ENCODE results near the gene TBC1D22A.
"Not testable (repeated sequence)": the region's sequence is repeated elsewhere in the genome, so short reads cannot be mapped to it uniquely, and the experiment has no call there.

Gene TBC1D22A

GRCh38 chr22:47159592-47159991 lies 397.1 kb downstream of the TBC1D22A start:
- in situ Hi-C loops (cut with HindIII; ENCODE audit: low pct_unique_long_range_greater_than_20kb, low sequenced_read_pairs), result no loop called here
- no peak for DNase-seq (ENCODE audit: low read depth in 1 of 2, low spot score in 1 of 2)
- no peak for TF ChIP-seq JUND (IDR thresholded peaks at IDR 0.05; ENCODE audit: low read depth)

- in situ Hi-C loops (cut with HindIII; ENCODE audit: low pct_unique_long_range_greater_than_20kb, low sequenced_read_pairs), result no loop called here
- DNase-seq (ENCODE audit: low read depth in 1 of 2, low spot score in 1 of 2), result no peak
- no peak for TF ChIP-seq JUND (IDR thresholded peaks at IDR 0.05; ENCODE audit: low read depth)
Observed at GRCh38 chr22:47160141-47160541, 397.7 kb downstream of the TBC1D22A start.

DNA sequence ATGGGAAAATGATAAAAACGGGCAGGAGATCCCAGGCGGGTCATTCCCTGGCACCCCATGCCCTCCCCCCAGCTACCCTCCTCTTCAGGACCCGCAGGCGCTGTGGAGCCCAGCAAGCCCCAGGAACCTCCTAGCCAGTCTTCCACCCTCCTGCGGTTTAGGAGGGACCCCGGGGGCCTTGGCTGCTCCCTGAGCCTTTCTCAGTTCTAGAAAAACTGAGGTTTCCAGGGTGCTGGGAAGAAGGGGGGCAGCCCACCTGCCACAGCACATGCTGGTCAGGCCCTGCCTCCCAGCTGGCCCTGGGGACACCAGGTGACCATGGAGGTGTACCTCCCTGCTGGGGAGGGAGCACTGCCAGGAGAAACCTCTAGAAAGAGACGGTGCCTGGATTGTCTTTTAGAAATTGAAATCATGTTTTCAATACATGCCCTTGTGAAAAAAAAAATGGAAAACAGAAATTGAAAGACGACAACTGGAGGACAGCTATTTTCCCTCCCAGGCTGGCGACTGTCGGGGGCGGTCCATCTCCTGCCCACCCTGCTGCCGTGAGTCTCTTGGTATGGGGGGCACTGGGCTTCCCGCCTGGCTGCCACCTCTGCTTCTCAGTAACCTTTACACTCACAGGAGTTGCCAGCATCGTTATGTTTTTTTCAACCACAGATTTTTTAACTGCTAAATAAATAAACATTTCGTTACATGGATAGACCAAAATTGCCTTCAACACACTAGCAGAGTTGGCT lies 398.5 kb downstream of the TBC1D22A start:
- no peak for TF ChIP-seq JUND (IDR thresholded peaks at IDR 0.05; ENCODE audit: low read depth)
- in situ Hi-C loops (cut with HindIII; ENCODE audit: low pct_unique_long_range_greater_than_20kb, low sequenced_read_pairs), result no loop called here
- DNase-seq (ENCODE audit: low read depth in 1 of 2, low spot score in 1 of 2), result no peak

GRCh38 chr22:47161631-47162030 lies 399.2 kb downstream of the TBC1D22A start:
- DNase-seq (ENCODE audit: low read depth in 1 of 2, low spot score in 1 of 2), result no peak
- TF ChIP-seq JUND (IDR thresholded peaks at IDR 0.05; ENCODE audit: low read depth), result no peak

DNA sequence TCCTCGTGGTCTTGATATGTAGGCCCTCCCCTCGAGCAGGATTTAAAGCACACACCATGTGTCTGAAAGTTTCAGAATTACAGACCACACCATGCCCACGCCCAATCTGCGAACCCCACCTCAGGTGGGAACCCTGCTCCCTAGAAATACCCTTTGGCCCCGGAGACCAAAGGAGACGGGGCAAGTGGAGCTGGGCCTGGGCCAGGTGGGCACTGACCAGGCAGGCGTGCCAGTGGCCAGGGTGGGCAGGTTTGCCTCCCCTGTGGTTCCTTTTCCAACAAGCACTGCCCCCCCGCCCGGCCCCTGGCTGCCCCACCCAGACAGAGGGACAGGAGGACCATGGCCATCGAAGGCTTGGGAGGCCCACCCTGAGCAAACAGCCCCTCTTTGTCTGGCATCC lies 400.4 kb downstream of the TBC1D22A start:
- TF ChIP-seq JUND (IDR thresholded peaks at IDR 0.05; ENCODE audit: low read depth), result no peak
- no peak for DNase-seq (ENCODE audit: low read depth in 1 of 2, low spot score in 1 of 2)
- in situ Hi-C loops (cut with HindIII; ENCODE audit: low pct_unique_long_range_greater_than_20kb, low sequenced_read_pairs), result no loop called here

More at GRCh38 chr22:47161631-47162030, 399.2 kb downstream of the TBC1D22A start:
- in situ Hi-C loops (cut with HindIII; ENCODE audit: low pct_unique_long_range_greater_than_20kb, low sequenced_read_pairs), result no loop called here

GRCh38 chr22:47163481-47163855 lies 401.0 kb downstream of the TBC1D22A start:
- DNase-seq (ENCODE audit: low read depth in 1 of 2, low spot score in 1 of 2), result no peak
- in situ Hi-C loops (cut with HindIII; ENCODE audit: low pct_unique_long_range_greater_than_20kb, low sequenced_read_pairs), result no loop called here
- no peak for TF ChIP-seq JUND (IDR thresholded peaks at IDR 0.05; ENCODE audit: low read depth)

GRCh38 chr22:47163856-47164513 lies 401.5 kb downstream of the TBC1D22A start:
- no peak for TF ChIP-seq JUND (IDR thresholded peaks at IDR 0.05; ENCODE audit: low read depth)
- DNase-seq (ENCODE audit: low read depth in 1 of 2, low spot score in 1 of 2), result no peak
- in situ Hi-C loops (cut with HindIII; ENCODE audit: low pct_unique_long_range_greater_than_20kb, low sequenced_read_pairs), result no loop called here

- no peak for TF ChIP-seq JUND (IDR thresholded peaks at IDR 0.05; ENCODE audit: low read depth)
- DNase-seq (ENCODE audit: low read depth in 1 of 2, low spot score in 1 of 2), result no peak
- in situ Hi-C loops (cut with HindIII; ENCODE audit: low pct_unique_long_range_greater_than_20kb, low sequenced_read_pairs), result no loop called here
Observed at GRCh38 chr22:47164514-47165337, 402.3 kb downstream of the TBC1D22A start.

DNA sequence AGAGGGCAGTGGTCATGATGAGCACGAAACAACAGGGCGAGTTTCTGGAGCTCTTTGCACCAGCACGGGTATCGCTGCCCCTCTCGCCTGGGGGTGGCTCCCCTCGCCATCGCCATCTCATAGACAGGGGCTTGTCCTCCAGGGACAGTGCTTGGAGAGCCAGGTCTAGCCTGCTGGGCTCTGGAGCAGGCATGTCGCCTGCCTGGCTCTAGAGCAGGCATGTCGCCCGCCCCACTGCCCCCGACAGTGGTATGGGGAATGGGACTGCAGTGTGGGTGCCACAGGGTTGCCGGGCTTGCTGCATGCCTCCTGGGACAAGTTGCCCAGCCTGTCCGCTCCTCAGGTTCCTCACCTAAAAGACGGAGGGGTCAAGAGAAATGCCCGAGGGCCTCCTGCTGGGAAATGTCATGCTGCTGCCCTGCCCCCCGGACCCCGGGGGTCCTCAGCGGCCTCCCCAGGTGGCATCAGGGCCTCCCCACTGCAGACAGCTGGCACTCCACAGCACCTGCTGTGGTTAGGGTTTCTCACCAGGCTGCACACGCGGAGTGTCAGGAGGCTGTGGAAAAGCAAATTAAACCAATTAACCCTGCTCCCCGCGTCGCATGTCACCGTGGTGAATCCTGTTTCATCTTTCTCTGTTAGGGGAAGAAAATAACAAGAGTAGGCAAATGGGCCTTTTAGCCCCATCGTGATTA lies 403.0 kb downstream of the TBC1D22A start:
- no peak for TF ChIP-seq JUND (IDR thresholded peaks at IDR 0.05; ENCODE audit: low read depth)
- in situ Hi-C loops (cut with HindIII; ENCODE audit: low pct_unique_long_range_greater_than_20kb, low sequenced_read_pairs), result no loop called here
- no peak for DNase-seq (ENCODE audit: low read depth in 1 of 2, low spot score in 1 of 2)

DNA sequence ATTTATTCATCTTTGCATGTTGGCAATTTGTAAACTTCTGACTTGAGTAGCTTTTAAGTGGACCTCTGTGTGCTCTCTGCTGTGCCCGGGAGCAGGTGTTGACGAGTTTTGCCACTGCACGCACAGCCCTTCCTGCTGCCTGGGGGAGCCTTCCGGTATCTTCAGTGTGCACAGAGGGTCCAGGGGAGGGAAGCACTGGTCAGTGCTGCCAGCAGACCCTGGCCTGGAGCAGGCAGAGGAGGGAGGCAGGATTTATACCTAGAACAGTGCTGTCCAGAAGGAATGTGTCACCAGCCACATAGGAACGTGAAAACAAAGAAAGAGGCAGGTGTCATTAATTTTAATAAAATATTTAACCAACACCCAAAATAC lies 403.6 kb downstream of the TBC1D22A start:
- no peak for TF ChIP-seq JUND (IDR thresholded peaks at IDR 0.05; ENCODE audit: low read depth)
- DNase-seq (ENCODE audit: low read depth in 1 of 2, low spot score in 1 of 2), result no peak
- in situ Hi-C loops (cut with HindIII; ENCODE audit: low pct_unique_long_range_greater_than_20kb, low sequenced_read_pairs), result no loop called here

GRCh38 chr22:47166446-47167016 lies 404.1 kb downstream of the TBC1D22A start:
- no peak for DNase-seq (ENCODE audit: low read depth in 1 of 2, low spot score in 1 of 2)
- in situ Hi-C loops (cut with HindIII; ENCODE audit: low pct_unique_long_range_greater_than_20kb, low sequenced_read_pairs), result no loop called here
- TF ChIP-seq JUND (IDR thresholded peaks at IDR 0.05; ENCODE audit: low read depth), result no peak

- in situ Hi-C loops (cut with HindIII; ENCODE audit: low pct_unique_long_range_greater_than_20kb, low sequenced_read_pairs), result no loop called here
- DNase-seq (ENCODE audit: low read depth in 1 of 2, low spot score in 1 of 2), result no peak
- TF ChIP-seq JUND (IDR thresholded peaks at IDR 0.05; ENCODE audit: low read depth), result no peak
Observed at GRCh38 chr22:47167056-47167455, 404.6 kb downstream of the TBC1D22A start.

DNA sequence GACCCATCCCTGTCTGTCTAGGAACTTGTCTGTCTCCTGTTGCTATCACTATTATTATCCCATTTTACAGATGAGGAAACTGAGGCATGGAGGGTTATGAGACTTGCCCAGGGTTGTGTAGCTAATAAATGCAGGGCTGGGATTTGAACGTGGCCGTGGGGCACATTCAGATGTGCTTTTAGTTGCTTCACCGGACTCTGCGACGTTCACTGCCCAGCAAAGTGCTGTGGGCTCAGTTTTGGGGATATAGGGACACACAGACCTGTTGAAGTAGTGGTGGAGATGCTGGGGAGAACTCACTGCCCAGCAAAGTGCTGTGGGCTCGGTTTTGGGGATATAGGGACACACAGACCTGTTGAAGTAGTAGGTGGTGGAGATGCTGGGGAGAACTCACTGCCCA lies 405.5 kb downstream of the TBC1D22A start:
- DNase-seq (ENCODE audit: low read depth in 1 of 2, low spot score in 1 of 2); in situ Hi-C loops (cut with HindIII; ENCODE audit: low pct_unique_long_range_greater_than_20kb, low sequenced_read_pairs): not testable (repeated sequence)

All from T47D (cell line).